DOHH2 (cell line): ENCODE measurements around the gene ADH4.

Experiments used
- H3F3A ChIP-seq: fragments of 200-600 bp; sonication (generic), shearing (Covaris generic); 2 replicates; pipeline ENCODE4 v1.6.0; 2016; ENCODE audit warnings: antibody characterized with exemption, mild to moderate bottlenecking; ENCODE audit not compliant: control insufficient read depth, insufficient read depth
- H3K27ac ChIP-seq: fragments of 200-600 bp; sonication (generic); 2 replicates; pipeline ENCODE4 v1.5.1; 2014; ENCODE audit warnings: low read depth, mild to moderate bottlenecking, low read length, moderate library complexity
- H3K27me3 ChIP-seq: fragments of 200-600 bp; sonication (generic); 2 replicates; pipeline ENCODE4 v1.6.1; 2014; ENCODE audit warnings: mild to moderate bottlenecking, low read length, mixed read lengths; ENCODE audit not compliant: control insufficient read depth
- H3K36me3 ChIP-seq: fragments of 200-600 bp; sonication (generic); 2 replicates; pipeline ENCODE4 v1.6.1; 2014; ENCODE audit warnings: mild to moderate bottlenecking, low read length, moderate library complexity, mixed read lengths; ENCODE audit not compliant: control insufficient read depth
- H3K4me1 ChIP-seq: fragments of 200-600 bp; sonication (generic); 2 replicates; pipeline ENCODE4 v1.6.1; 2014; ENCODE audit warnings: mild to moderate bottlenecking, low read length, mixed read lengths; ENCODE audit not compliant: control insufficient read depth
- H3K4me2 ChIP-seq: fragments of 200-600 bp; sonication (generic); 2 replicates; pipeline ENCODE4 v1.6.0; 2014; ENCODE audit warnings: mild to moderate bottlenecking, low read length, moderate library complexity
- H3K4me3 ChIP-seq: fragments of 200-600 bp; sonication (generic); 2 replicates; pipeline ENCODE4 v1.5.1; 2014; ENCODE audit warnings: mild to moderate bottlenecking, low read length, mixed read lengths
- H3K79me2 ChIP-seq: fragments of 200-600 bp; sonication (generic); 2 replicates; pipeline ENCODE4 v1.6.1; 2014; ENCODE audit warnings: mild to moderate bottlenecking, low read length, mixed read lengths; ENCODE audit not compliant: control insufficient read depth
- H3K9me2 ChIP-seq: fragments of 200-600 bp; sonication (generic); replicated peaks from 2 replicates; pipeline ENCODE4 v1.6.1; 2014; ENCODE audit warnings: mild to moderate bottlenecking, low read length, mixed read lengths; ENCODE audit not compliant: control insufficient read depth
- H3K9me3 ChIP-seq: fragments of 200-600 bp; sonication (generic); 2 replicates; pipeline ENCODE4 v1.6.1; 2014; ENCODE audit warnings: antibody characterized with exemption, low read length, mixed read lengths; ENCODE audit not compliant: control insufficient read depth, insufficient read depth
- H4K20me1 ChIP-seq: fragments of 200-600 bp; sonication (generic); 2 replicates; pipeline ENCODE4 v1.6.0; 2014; ENCODE audit warnings: low read depth, mild to moderate bottlenecking, antibody characterized with exemption, low read length, moderate library complexity; ENCODE audit not compliant: control insufficient read depth, insufficient read depth
- CTCF ChIP-seq: fragments of 200-600 bp; sonication (generic); IDR thresholded peaks from one replicate; pipeline ENCODE4 v1.5.1; 2014; ENCODE audit warnings: antibody characterized with exemption, mild to moderate bottlenecking, low read depth, low read length; ENCODE audit not compliant: poor library complexity, severe bottlenecking
- EZH2phosphoT487 ChIP-seq: fragments of 200-600 bp; sonication (generic); IDR thresholded peaks from 2 replicates; pipeline ENCODE4 v1.6.1; 2017; ENCODE audit warnings: borderline replicate concordance, mild to moderate bottlenecking, antibody characterized with exemption, low read length, moderate library complexity, mixed read lengths

The ADH4 gene

GRCh38 chr4:99131378-99131777, 12.7 kb downstream of the ADH4 start:
- Histone ChIP-seq H3K9me2 (no peaks in the 10 kb centered on the region), H3K4me1 (no peaks in the 10 kb centered on the region), H3K27me3 (no peaks in the 10 kb centered on the region), H3K4me2 (no peak overlapping the region), H3K9me3 (no peaks in the 10 kb centered on the region), H4K20me1 (no peaks in the 10 kb centered on the region), H3F3A (no peaks in the 10 kb centered on the region), H3K79me2 (no peaks in the 10 kb centered on the region), H3K36me3 (no peaks in the 10 kb centered on the region), H3K4me3 (no peak overlapping the region), H3K27ac (no peak overlapping the region)
- TF ChIP-seq EZH2phosphoT487 (no peak), CTCF (no peak)

GRCh38 chr4:99126376-99126775, 17.7 kb downstream of the ADH4 start:
- H3K27me3 ChIP-seq: no peaks in the 10 kb centered on the region
- no peaks in the 10 kb centered on the region for H3K9me2 ChIP-seq
- no peak overlapping the region for H3K4me3 ChIP-seq
- TF ChIP-seq CTCF: no peak
- TF ChIP-seq EZH2phosphoT487: no peak
- H3K36me3 ChIP-seq: no peaks in the 10 kb centered on the region
- H3K27ac ChIP-seq: no peak overlapping the region
- no peaks in the 10 kb centered on the region for H3K4me1 ChIP-seq
- H3K79me2 ChIP-seq: no peaks in the 10 kb centered on the region
- no peak overlapping the region for H3K4me2 ChIP-seq
- H3K9me3 ChIP-seq: no peaks in the 10 kb centered on the region
- H3F3A ChIP-seq: no peaks in the 10 kb centered on the region
- H4K20me1 ChIP-seq: no peaks in the 10 kb centered on the region

- Histone ChIP-seq H3K4me2 (no peak overlapping the region), H3K4me3 (no peak overlapping the region), H3K27me3 (no peaks in the 10 kb centered on the region), H3K9me3 (no peaks in the 10 kb centered on the region), H3K79me2 (no peaks in the 10 kb centered on the region), H3K27ac (no peak overlapping the region), H3K36me3 (no peaks in the 10 kb centered on the region), H4K20me1 (no peaks in the 10 kb centered on the region), H3F3A (no peaks in the 10 kb centered on the region), H3K9me2 (no peaks in the 10 kb centered on the region), H3K4me1 (no peaks in the 10 kb centered on the region)
- no peak for TF ChIP-seq EZH2phosphoT487
- TF ChIP-seq CTCF: no peak
Observed at GRCh38 chr4:99121008-99121407, 23.1 kb downstream of the ADH4 start.

GRCh38 chr4:99120501-99120900, 23.6 kb downstream of the ADH4 start:
- H3K79me2 ChIP-seq: no peaks in the 10 kb centered on the region
- no peak overlapping the region for H3K27ac ChIP-seq
- TF ChIP-seq EZH2phosphoT487: no peak
- TF ChIP-seq CTCF: no peak
- no peaks in the 10 kb centered on the region for H3K36me3 ChIP-seq
- no peaks in the 10 kb centered on the region for H3K4me1 ChIP-seq
- no peaks in the 10 kb centered on the region for H4K20me1 ChIP-seq
- no peaks in the 10 kb centered on the region for H3K9me2 ChIP-seq
- no peak overlapping the region for H3K4me3 ChIP-seq
- no peak overlapping the region for H3K4me2 ChIP-seq
- no peaks in the 10 kb centered on the region for H3K9me3 ChIP-seq
- no peaks in the 10 kb centered on the region for H3K27me3 ChIP-seq
- no peaks in the 10 kb centered on the region for H3F3A ChIP-seq
